MM.1S (cell line): ENCODE measurements around the gene NRP2.

ENCODE experiments used
- DNase-seq: peaks from one replicate; pipeline ENCODE4 v3.0.0-alpha.2; 2015
- H2AFZ ChIP-seq: fragments of 300-600 bp; sonication (generic); 2 replicates; pipeline ENCODE4 v1.6.0; 2016; ENCODE audit warnings: antibody characterized with exemption, low read length
- H3F3A ChIP-seq: fragments of 300-600 bp; sonication (generic); 2 replicates; pipeline ENCODE4 v1.6.1; 2016; ENCODE audit warnings: mild to moderate bottlenecking, antibody characterized with exemption, low read length, moderate library complexity, mixed read lengths; ENCODE audit not compliant: insufficient read depth
- H3K27ac ChIP-seq: fragments of 300-600 bp; sonication (generic); 2 replicates; pipeline ENCODE4 v1.5.1; 2016; ENCODE audit warnings: mild to moderate bottlenecking, low read length
- H3K27me3 ChIP-seq: fragments of 300-600 bp; sonication (generic); replicated peaks from 2 replicates; pipeline ENCODE4 v1.6.0; 2016; ENCODE audit warnings: low read length; ENCODE audit not compliant: insufficient read depth
- H3K36me3 ChIP-seq: fragments of 300-600 bp; sonication (generic); replicated peaks from 2 replicates; pipeline ENCODE4 v1.6.1; 2016; ENCODE audit warnings: mild to moderate bottlenecking, low read length, mixed read lengths; ENCODE audit not compliant: insufficient read depth
- H3K4me1 ChIP-seq: fragments of 300-600 bp; sonication (generic); 2 replicates; pipeline ENCODE4 v1.6.1; 2016; ENCODE audit warnings: low read length, mixed read lengths
- H3K4me2 ChIP-seq: fragments of 300-600 bp; sonication (generic); 2 replicates; pipeline ENCODE4 v1.6.0; 2016; ENCODE audit warnings: low read depth, low read length
- H3K4me3 ChIP-seq: fragments of 300-600 bp; sonication (generic); 2 replicates; pipeline ENCODE4 v1.5.1; 2016; ENCODE audit warnings: low read length, mixed read lengths
- H3K79me2 ChIP-seq: fragments of 300-600 bp; sonication (generic); 2 replicates; pipeline ENCODE4 v1.6.1; 2016; ENCODE audit warnings: mixed run types, low read length, mixed read lengths
- H3K9ac ChIP-seq: fragments of 300-600 bp; sonication (generic); 2 replicates; pipeline ENCODE4 v1.6.1; 2016; ENCODE audit warnings: low read length, mixed read lengths
- H3K9me2 ChIP-seq: fragments of 300-600 bp; sonication (generic); replicated peaks from 2 replicates; pipeline ENCODE4 v1.6.1; 2016; ENCODE audit warnings: mild to moderate bottlenecking, low read length, mixed read lengths; ENCODE audit not compliant: insufficient read depth
- H3K9me3 ChIP-seq: fragments of 300-600 bp; sonication (generic); replicated peaks from 2 replicates; pipeline ENCODE4 v1.6.1; 2016; ENCODE audit warnings: mild to moderate bottlenecking, low read length, mixed read lengths; ENCODE audit not compliant: insufficient read depth
- H4K20me1 ChIP-seq: fragments of 300-600 bp; sonication (generic); 2 replicates; pipeline ENCODE4 v1.6.1; 2016; ENCODE audit warnings: mild to moderate bottlenecking, low read length, moderate library complexity, mixed read lengths; ENCODE audit not compliant: insufficient read depth
- CTCF ChIP-seq: fragments of 300-600 bp; sonication (generic); IDR thresholded peaks from 2 replicates; pipeline ENCODE4 v1.5.1; 2016; ENCODE audit warnings: antibody characterized with exemption, low read length, mixed read lengths
- EZH2 ChIP-seq: fragments of 300-600 bp; sonication (generic); optimal IDR thresholded peaks from 2 replicates; pipeline ENCODE3; 2017; ENCODE audit warnings: low read depth, mild to moderate bottlenecking, antibody characterized with exemption, low read length, mixed read lengths
- EZH2phosphoT487 ChIP-seq: fragments of 300-600 bp; sonication (generic); IDR thresholded peaks from 2 replicates; pipeline ENCODE4 v1.6.1; 2018; ENCODE audit warnings: antibody characterized with exemption, low read length

The NRP2 gene

GRCh38 chr2:205781244-205781931 is 99.1 kb downstream of the NRP2 start:
- DNase-seq, result peak; percentile 68
- Histone ChIP-seq H3K36me3 (no peaks in the 10 kb centered on the region), H3K27me3 (no peaks in the 10 kb centered on the region), H3K27ac (peak overlapping the region; percentile 61), H3K4me3 (no peak overlapping the region), H3K4me2 (peak overlapping the region; percentile 14; the same call in 1 of the 2 replicates), H3K9ac (no peak overlapping the region), H3K4me1 (peaks cover 24% of the 10 kb centered on the region), H3K79me2 (no peaks in the 10 kb centered on the region), H4K20me1 (no peaks in the 10 kb centered on the region), H3K9me2 (no peaks in the 10 kb centered on the region), H2AFZ (peak overlapping the region; percentile 16; the same call in 1 of the 2 replicates), H3F3A (peaks cover 7% of the 10 kb centered on the region; the same call in 1 of the 2 replicates), H3K9me3 (no peaks in the 10 kb centered on the region)
- TF ChIP-seq EZH2phosphoT487 (no peak), CTCF (no peak), EZH2 (no peak)

GRCh38 chr2:205782941-205783340 is 100.6 kb downstream of the NRP2 start:
- Histone ChIP-seq H3K27me3 (no peaks in the 10 kb centered on the region), H3K79me2 (no peaks in the 10 kb centered on the region), H2AFZ (no peak overlapping the region), H3K9me3 (no peaks in the 10 kb centered on the region), H3K4me2 (no peak overlapping the region), H3K4me3 (no peak overlapping the region), H4K20me1 (no peaks in the 10 kb centered on the region), H3K4me1 (peaks cover 24% of the 10 kb centered on the region), H3F3A (peaks cover 7% of the 10 kb centered on the region; the same call in 1 of the 2 replicates), H3K36me3 (no peaks in the 10 kb centered on the region), H3K27ac (no peak overlapping the region), H3K9ac (no peak overlapping the region), H3K9me2 (no peaks in the 10 kb centered on the region)
- no peak for DNase-seq
- TF ChIP-seq EZH2, result no peak
- no peak for TF ChIP-seq CTCF
- no peak for TF ChIP-seq EZH2phosphoT487

GRCh38 chr2:205783872-205784499 is 101.7 kb downstream of the NRP2 start:
- Histone ChIP-seq H2AFZ (no peak overlapping the region), H3K36me3 (no peaks in the 10 kb centered on the region), H3K9ac (no peak overlapping the region), H3K27ac (no peak overlapping the region), H3F3A (peaks cover 7% of the 10 kb centered on the region; the same call in 1 of the 2 replicates), H3K9me2 (no peaks in the 10 kb centered on the region), H3K4me1 (peaks cover 24% of the 10 kb centered on the region), H3K27me3 (no peaks in the 10 kb centered on the region), H3K4me2 (no peak overlapping the region), H4K20me1 (no peaks in the 10 kb centered on the region), H3K4me3 (no peak overlapping the region), H3K79me2 (no peaks in the 10 kb centered on the region), H3K9me3 (no peaks in the 10 kb centered on the region)
- TF ChIP-seq EZH2 (no peak), CTCF (no peak), EZH2phosphoT487 (no peak)
- DNase-seq, result no peak
